ENCODE data around the gene KHDRBS1.
"Not testable (repeated sequence)": the region's sequence is repeated elsewhere in the genome, so short reads cannot be mapped to it uniquely, and the experiment has no call there.

The KHDRBS1 gene

DNA sequence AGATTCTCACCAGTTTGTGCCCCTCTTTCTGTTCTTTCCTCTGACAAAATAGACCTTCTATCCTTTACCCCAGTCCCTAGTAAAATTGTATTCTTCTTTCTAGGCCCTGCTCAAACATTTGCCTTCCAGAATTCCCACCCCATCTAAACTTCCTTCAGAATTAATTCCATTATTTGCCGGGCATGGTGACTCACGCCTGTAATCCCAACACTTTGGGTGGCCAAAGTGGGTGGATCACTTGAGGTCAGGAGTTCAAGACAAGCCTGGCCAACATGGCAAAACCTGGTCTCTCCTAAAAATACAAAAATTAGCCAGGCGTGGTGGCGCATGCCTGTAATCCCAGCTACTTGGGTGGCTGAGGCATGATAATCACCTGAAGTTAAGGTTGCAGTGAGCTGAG, 11.4 kb upstream of the KHDRBS1 start:
- H3K56ac ChIP-seq (ENCODE audit: low read length); H3K23ac ChIP-seq (ENCODE audit: low read length); H3K79me2 ChIP-seq (ENCODE audit: control insufficient read depth, insufficient read depth, low read length); H2AK5ac ChIP-seq (ENCODE audit: low read length); H4K8ac ChIP-seq (ENCODE audit: low read depth, low read length); H2BK120ac ChIP-seq (ENCODE audit: low read depth, low read length); H3K27ac ChIP-seq (ENCODE audit: low read depth, low read length); H3K4me1 ChIP-seq (ENCODE audit: control insufficient read depth, low read depth, low read length); H3K4me3 ChIP-seq (ENCODE audit: low read length); H3K18ac ChIP-seq (ENCODE audit: low read length); H3K79me1 ChIP-seq (ENCODE audit: low read length); H4K5ac ChIP-seq (ENCODE audit: low read length); H2BK15ac ChIP-seq (replicated peaks; ENCODE audit: low read depth); H2BK5ac ChIP-seq (ENCODE audit: low read length); H3K36me3 ChIP-seq (ENCODE audit: control insufficient read depth, insufficient read depth, low read length); H3K4ac ChIP-seq (ENCODE audit: low read depth, low read length); H3K9ac ChIP-seq (ENCODE audit: low read length); DNase-seq; H3K4me2 ChIP-seq (ENCODE audit: low read length); H3K27me3 ChIP-seq (ENCODE audit: insufficient read depth, low read length, poor library complexity): not testable (repeated sequence)
- no CpG with 5 or more reads among the region's 4 CpGs for WGBS (ENCODE audit: extremely low coverage, insufficient coverage, low lambda C conversion rate)

DNA sequence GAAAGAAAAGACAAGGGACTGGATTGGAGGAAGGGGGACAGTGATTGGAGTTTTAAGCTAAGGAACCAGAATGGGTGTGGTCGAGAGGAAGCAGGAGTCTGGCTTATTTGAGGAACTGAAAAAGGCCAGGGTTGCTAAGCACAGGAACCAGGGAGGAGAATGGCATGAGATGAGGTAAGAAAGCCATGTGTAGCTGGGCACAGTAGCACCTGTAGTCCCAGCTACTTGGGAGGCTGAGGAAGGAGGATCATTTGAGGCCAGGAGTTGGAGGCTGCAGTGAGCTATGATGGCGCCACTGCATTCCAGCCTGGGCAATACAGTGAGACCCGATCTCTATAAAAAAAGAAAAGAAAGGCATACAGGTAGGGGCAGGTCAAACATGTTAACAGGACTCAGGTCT, 8.1 kb upstream of the KHDRBS1 start:
- no peak overlapping the region for H3K18ac ChIP-seq (ENCODE audit: low read length)
- no peak overlapping the region for H4K5ac ChIP-seq (ENCODE audit: low read length)
- no peak overlapping the region for H3K56ac ChIP-seq (ENCODE audit: low read length)
- H2BK15ac ChIP-seq (replicated peaks; ENCODE audit: low read depth): no peak overlapping the region
- no peak overlapping the region for H3K4ac ChIP-seq (ENCODE audit: low read depth, low read length)
- WGBS (ENCODE audit: extremely low coverage, insufficient coverage, low lambda C conversion rate): no CpG with 5 or more reads among the region's 3 CpGs
- H3K4me3 ChIP-seq (ENCODE audit: low read length): no peak overlapping the region
- no peaks in the 10 kb centered on the region for H3K27me3 ChIP-seq (ENCODE audit: insufficient read depth, low read length, poor library complexity)
- H3K79me1 ChIP-seq (ENCODE audit: low read length): no peaks in the 10 kb centered on the region
- no peaks in the 10 kb centered on the region for H3K4me1 ChIP-seq (ENCODE audit: control insufficient read depth, low read depth, low read length)
- no peaks in the 10 kb centered on the region for H3K79me2 ChIP-seq (ENCODE audit: control insufficient read depth, insufficient read depth, low read length)
- no peak overlapping the region for H2BK120ac ChIP-seq (ENCODE audit: low read depth, low read length)
- no peak overlapping the region for H4K8ac ChIP-seq (ENCODE audit: low read depth, low read length)
- no peak overlapping the region for H2BK5ac ChIP-seq (ENCODE audit: low read length)
- no peak overlapping the region for H3K23ac ChIP-seq (ENCODE audit: low read length)
- H3K4me2 ChIP-seq (ENCODE audit: low read length): no peak overlapping the region
- H3K27ac ChIP-seq (ENCODE audit: low read depth, low read length): no peak overlapping the region
- no peak overlapping the region for H3K9ac ChIP-seq (ENCODE audit: low read length)
- H3K36me3 ChIP-seq (ENCODE audit: control insufficient read depth, insufficient read depth, low read length): no peaks in the 10 kb centered on the region
- DNase-seq: no peak
- H2AK5ac ChIP-seq (ENCODE audit: low read length): no peak overlapping the region

- DNase-seq: no peak
Measured at GRCh38 chr1:32007591-32007940, 6.1 kb upstream of the KHDRBS1 start.

DNA sequence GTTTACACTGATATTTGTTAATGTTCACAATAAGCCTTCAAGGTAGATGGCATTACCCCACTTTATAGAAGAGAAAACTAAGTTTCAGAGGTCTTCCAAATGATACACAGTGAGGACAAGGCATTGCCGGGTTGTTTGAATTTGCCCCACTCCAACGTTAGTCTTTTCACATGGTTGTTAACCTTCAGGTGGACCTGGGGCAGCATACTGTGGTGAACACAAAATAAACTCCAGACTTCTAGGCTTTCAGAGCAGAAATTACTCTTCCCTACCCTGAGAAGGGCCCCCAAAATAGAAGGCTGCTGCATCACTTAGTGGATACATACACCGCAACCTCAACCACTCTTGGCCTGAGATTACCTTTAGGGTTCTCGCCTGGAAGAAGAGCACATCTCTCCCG, 3.4 kb upstream of the KHDRBS1 start:
- H2AK5ac ChIP-seq (ENCODE audit: low read length): no peak overlapping the region
- no peak overlapping the region for H2BK120ac ChIP-seq (ENCODE audit: low read depth, low read length)
- H3K4me1 ChIP-seq (ENCODE audit: control insufficient read depth, low read depth, low read length): no peaks in the 10 kb centered on the region
- WGBS (ENCODE audit: extremely low coverage, insufficient coverage, low lambda C conversion rate): no CpG with 5 or more reads among the region's 5 CpGs
- no peak overlapping the region for H4K5ac ChIP-seq (ENCODE audit: low read length)
- peaks cover 15% of the 10 kb centered on the region for H3K79me2 ChIP-seq (ENCODE audit: control insufficient read depth, insufficient read depth, low read length)
- no peaks in the 10 kb centered on the region for H3K27me3 ChIP-seq (ENCODE audit: insufficient read depth, low read length, poor library complexity)
- no peak overlapping the region for H3K23ac ChIP-seq (ENCODE audit: low read length)
- H3K18ac ChIP-seq (ENCODE audit: low read length): no peak overlapping the region
- H3K4me2 ChIP-seq (ENCODE audit: low read length): no peak overlapping the region
- H4K8ac ChIP-seq (ENCODE audit: low read depth, low read length): no peak overlapping the region
- no peaks in the 10 kb centered on the region for H3K79me1 ChIP-seq (ENCODE audit: low read length)
- no peaks in the 10 kb centered on the region for H3K36me3 ChIP-seq (ENCODE audit: control insufficient read depth, insufficient read depth, low read length)
- H3K56ac ChIP-seq (ENCODE audit: low read length): no peak overlapping the region
- H3K4me3 ChIP-seq (ENCODE audit: low read length): no peak overlapping the region
- DNase-seq: no peak
- no peak overlapping the region for H3K9ac ChIP-seq (ENCODE audit: low read length)
- H2BK5ac ChIP-seq (ENCODE audit: low read length): no peak overlapping the region
- no peak overlapping the region for H3K4ac ChIP-seq (ENCODE audit: low read depth, low read length)
- H2BK15ac ChIP-seq (replicated peaks; ENCODE audit: low read depth): no peak overlapping the region
- H3K27ac ChIP-seq (ENCODE audit: low read depth, low read length): no peak overlapping the region

More at GRCh38 chr1:32007591-32007940, 6.1 kb upstream of the KHDRBS1 start:
- Histone ChIP-seq H2BK5ac (ENCODE audit: low read length) (no peak overlapping the region), H3K27me3 (ENCODE audit: insufficient read depth, low read length, poor library complexity) (no peaks in the 10 kb centered on the region), H4K5ac (ENCODE audit: low read length) (no peak overlapping the region), H2BK120ac (ENCODE audit: low read depth, low read length) (no peak overlapping the region), H3K4me3 (ENCODE audit: low read length) (no peak overlapping the region), H3K56ac (ENCODE audit: low read length) (no peak overlapping the region), H2AK5ac (ENCODE audit: low read length) (no peak overlapping the region), H3K4me2 (ENCODE audit: low read length) (no peak overlapping the region), H3K79me2 (ENCODE audit: control insufficient read depth, insufficient read depth, low read length) (no peaks in the 10 kb centered on the region), H3K4ac (ENCODE audit: low read depth, low read length) (no peak overlapping the region), H3K18ac (ENCODE audit: low read length) (no peak overlapping the region), H3K79me1 (ENCODE audit: low read length) (no peaks in the 10 kb centered on the region), H3K4me1 (ENCODE audit: control insufficient read depth, low read depth, low read length) (no peaks in the 10 kb centered on the region), H3K27ac (ENCODE audit: low read depth, low read length) (no peak overlapping the region), H3K9ac (ENCODE audit: low read length) (no peak overlapping the region), H3K36me3 (ENCODE audit: control insufficient read depth, insufficient read depth, low read length) (no peaks in the 10 kb centered on the region), H3K23ac (ENCODE audit: low read length) (no peak overlapping the region), H2BK15ac (replicated peaks; ENCODE audit: low read depth) (no peak overlapping the region), H4K8ac (ENCODE audit: low read depth, low read length) (no peak overlapping the region)
- no CpG with 5 or more reads among the region's 1 CpG for WGBS (ENCODE audit: extremely low coverage, insufficient coverage, low lambda C conversion rate)

GRCh38 chr1:32012709-32013385, 821 bp upstream of the KHDRBS1 start:
- DNase-seq: peak; percentile 44
- Histone ChIP-seq H2BK15ac (replicated peaks; ENCODE audit: low read depth) (no peak overlapping the region), H2AK5ac (ENCODE audit: low read length) (no peak overlapping the region), H3K79me1 (ENCODE audit: low read length) (no peaks in the 10 kb centered on the region), H3K4me1 (ENCODE audit: control insufficient read depth, low read depth, low read length) (peaks cover 3% of the 10 kb centered on the region), H3K18ac (ENCODE audit: low read length) (peak overlapping the region; percentile 77), H3K4me3 (ENCODE audit: low read length) (peak overlapping the region; percentile 32), H3K36me3 (ENCODE audit: control insufficient read depth, insufficient read depth, low read length) (peaks cover 3% of the 10 kb centered on the region), H4K5ac (ENCODE audit: low read length) (peak overlapping the region; percentile 64), H2BK5ac (ENCODE audit: low read length) (peak overlapping the region; percentile 39), H3K4me2 (ENCODE audit: low read length) (peak overlapping the region; percentile 48), H3K23ac (ENCODE audit: low read length) (no peak overlapping the region), H3K4ac (ENCODE audit: low read depth, low read length) (peak overlapping the region; percentile 83), H3K79me2 (ENCODE audit: control insufficient read depth, insufficient read depth, low read length) (peaks cover 39% of the 10 kb centered on the region), H3K27ac (ENCODE audit: low read depth, low read length) (peak overlapping the region; percentile 78), H3K27me3 (ENCODE audit: insufficient read depth, low read length, poor library complexity) (no peaks in the 10 kb centered on the region), H2BK120ac (ENCODE audit: low read depth, low read length) (peak overlapping the region; percentile 34), H4K8ac (ENCODE audit: low read depth, low read length) (peak overlapping the region; percentile 88), H3K56ac (ENCODE audit: low read length) (peak overlapping the region; percentile 89), H3K9ac (ENCODE audit: low read length) (peak overlapping the region; percentile 77)
- no CpG with 5 or more reads among the region's 12 CpGs for WGBS (ENCODE audit: extremely low coverage, insufficient coverage, low lambda C conversion rate)

Measured in mesendoderm (in vitro differentiated cells).